CD14-positive monocyte (primary cell): Measurements from ENCODE around the gene R3HCC1L. TPM values are rescaled to one million over a fixed set of nuclear protein-coding genes. Genes with fewer than 3 reads are reported as not detected.

Experiments used
- DNase-seq, 3 donors: peaks; one replicate each; pipeline ENCODE4 v3.0.0-alpha.2; 2011 to 2022
- H2AFZ ChIP-seq: 2 replicates; pipeline ENCODE4 v1.6.0; 2012; ENCODE audit warnings: mild to moderate bottlenecking, low read depth, low read length, inconsistent platforms; ENCODE audit not compliant: insufficient read depth, poor library complexity, severe bottlenecking
- H3K27ac ChIP-seq, 2 donors: 1 replicate in 1 of 2; 2 replicates in 1 of 2; pipeline ENCODE4 v1.5.1; 2012 to 2013; ENCODE audit warnings: low read length in 2 of 2, control low read depth in 1 of 2, inconsistent platforms in 1 of 2, low read depth in 1 of 2, mild to moderate bottlenecking in 1 of 2
- H3K27me3 ChIP-seq, 2 donors: one replicate each; pipeline versions ENCODE4 v1.6.0 to v1.6.1; 2011 to 2013; ENCODE audit warnings: low read length in 2 of 2; ENCODE audit not compliant: control insufficient read depth in 2 of 2, insufficient read depth in 2 of 2
- H3K36me3 ChIP-seq, 2 donors: replicated peaks in 1 of 2; 1 replicate in 1 of 2; 2 replicates in 1 of 2; pipeline versions ENCODE4 v1.5.1 to v1.6.1; 2012 to 2013; ENCODE audit warnings: low read length in 2 of 2, control low read depth in 1 of 2, inconsistent platforms in 1 of 2, mild to moderate bottlenecking in 1 of 2; ENCODE audit not compliant: insufficient read depth in 2 of 2, control insufficient read depth in 1 of 2
- H3K4me1 ChIP-seq, 2 donors: 1 replicate in 1 of 2; 2 replicates in 1 of 2; pipeline versions ENCODE4 v1.5.1 to v1.6.1; 2012 to 2013; ENCODE audit warnings: low read length in 2 of 2, control low read depth in 1 of 2, inconsistent platforms in 1 of 2, mild to moderate bottlenecking in 1 of 2, moderate library complexity in 1 of 2; ENCODE audit not compliant: insufficient read depth in 2 of 2, control insufficient read depth in 1 of 2
- H3K4me2 ChIP-seq: replicated peaks from 2 replicates; pipeline ENCODE3; 2012; ENCODE audit warnings: low read length, moderate library complexity, mild to moderate bottlenecking; ENCODE audit not compliant: poor library complexity, severe bottlenecking; ENCODE audit errors: extremely low read depth
- H3K4me3 ChIP-seq, 3 experiments: fragments of 200-600 bp in 1 of 3; sonication (generic) in 1 of 3; replicated peaks in 1 of 3; 1 replicate in 2 of 3; 2 replicates in 1 of 3; pipeline ENCODE4 v1.5.1; 2011 to 2013; ENCODE audit warnings: low read length in 3 of 3, mild to moderate bottlenecking in 3 of 3, control low read depth in 2 of 3, low read depth in 2 of 3, inconsistent platforms in 1 of 3, moderate library complexity in 1 of 3
- H3K79me2 ChIP-seq: 2 replicates; pipeline ENCODE4 v1.6.0; 2012; ENCODE audit warnings: mild to moderate bottlenecking, control low read depth, inconsistent platforms, low read length, moderate library complexity; ENCODE audit not compliant: insufficient read depth
- H3K9ac ChIP-seq: 2 replicates; pipeline ENCODE4 v1.6.0; 2017; ENCODE audit warnings: low read length, mild to moderate bottlenecking; ENCODE audit not compliant: insufficient read depth, poor library complexity, severe bottlenecking
- H3K9me3 ChIP-seq, 2 donors: replicated peaks in 1 of 2; 1 replicate in 1 of 2; 2 replicates in 1 of 2; pipeline versions ENCODE4 v1.5.1 to v1.6.1; 2012 to 2013; ENCODE audit warnings: low read length in 2 of 2, control low read depth in 1 of 2; ENCODE audit not compliant: control insufficient read depth in 1 of 2, insufficient read depth in 1 of 2
- H4K20me1 ChIP-seq: 2 replicates; pipeline ENCODE4 v1.6.0; 2012; ENCODE audit warnings: mild to moderate bottlenecking, low read length, control low read depth, moderate library complexity; ENCODE audit not compliant: insufficient read depth
- H3K27ac Mint-ChIP-seq, 7 donors: one replicate each; pipeline ENCODE4 v1.8.0; 2020; ENCODE audit warnings: mild to moderate bottlenecking in 7 of 7, mixed read lengths in 7 of 7, moderate library complexity in 6 of 7, inconsistent platforms in 2 of 7
- H3K27me3 Mint-ChIP-seq, 3 donors: one replicate each; pipeline ENCODE4 v1.8.0; 2021 to 2022; ENCODE audit warnings: low read depth in 3 of 3, mild to moderate bottlenecking in 3 of 3, mixed read lengths in 3 of 3, moderate library complexity in 3 of 3, inconsistent platforms in 1 of 3
- H3K36me3 Mint-ChIP-seq, 2 donors: one replicate each; pipeline ENCODE4 v1.8.0; 2020; ENCODE audit warnings: mixed read lengths in 2 of 2, inconsistent platforms in 1 of 2, mild to moderate bottlenecking in 1 of 2
- H3K4me1 Mint-ChIP-seq: one replicate; pipeline ENCODE4 v1.8.0; 2020; ENCODE audit warnings: mild to moderate bottlenecking, mixed read lengths
- H3K4me3 Mint-ChIP-seq, 2 donors: one replicate each; pipeline ENCODE4 v1.8.0; 2020; ENCODE audit warnings: mild to moderate bottlenecking in 2 of 2, mixed read lengths in 2 of 2, moderate library complexity in 1 of 2
- H3K9me3 Mint-ChIP-seq, 7 donors: one replicate each; pipeline ENCODE4 v1.8.0; 2020 to 2022; ENCODE audit warnings: mixed read lengths in 7 of 7, mild to moderate bottlenecking in 6 of 7, moderate library complexity in 6 of 7, inconsistent platforms in 2 of 7
- CTCF ChIP-seq: fragments of 200-600 bp; IDR thresholded peaks from one replicate; pipeline ENCODE4 v1.8.0; 2022; ENCODE audit warnings: antibody characterized with exemption, mild to moderate bottlenecking
- WGBS: methylation state at CpG from one replicate; pipeline ENCODE4 v1.1.5; 2013; ENCODE audit warnings: missing lambda C conversion rate; ENCODE audit not compliant: insufficient coverage; 5-methylcytosine and 5-hydroxymethylcytosine counted together
- intact Hi-C, 2 donors: fragments of 100-400 bp; cut with micrococcal nuclease; formaldehyde crosslinking; loops; one replicate each; pipeline versions ENCODE4 v1.15.0 to v1.15.1; 2023
- polyA plus RNA-seq, 3 donors: library from polyadenylated mRNA; depleted of rRNA in 1 of 3; unstranded in 2 of 3; stranded (reverse) in 1 of 3; fragments of 300-500 nt in 2 of 3; fragments of >200 nt in 1 of 3; fragmentation: Illumina TruSeq in 2 of 3; gene quantifications; 1 replicate in 2 of 3; 2 replicates in 1 of 3; pipeline ENCODE4 v1.2.3, GENCODE V29; 2012 to 2021

The R3HCC1L gene
- polyA plus RNA-seq, 3 donors: 2.6 to 13.8 (median 2.7) TPM

GRCh38 chr10:98100476-98100875 lies 34.0 kb upstream of the R3HCC1L start:
- H3K36me3 ChIP-seq: no peaks in the 10 kb centered on the region
- intact Hi-C loops: no loop called here
- no peak for DNase-seq

GRCh38 chr10:98101366-98101765 lies 33.1 kb upstream of the R3HCC1L start:
- no peak overlapping the region for H3K4me3 Mint-ChIP-seq
- Histone ChIP-seq H3K4me1 (no peaks in the 10 kb centered on the region), H3K9ac (no peak overlapping the region), H3K27me3 (peaks cover 17 to 34% of the 10 kb centered on the region in 2 donors), H3K9me3 (no peaks in the 10 kb centered on the region), H3K4me3 (no peak overlapping the region), H3K4me2 (no peak overlapping the region), H2AFZ (no peak overlapping the region), H4K20me1 (no peaks in the 10 kb centered on the region), H3K27ac (no peak overlapping the region), H3K36me3 (no peaks in the 10 kb centered on the region), H3K79me2 (no peaks in the 10 kb centered on the region)
- peaks cover 0 to 3% (median 0%) of the 10 kb centered on the region in 7 donors for H3K9me3 Mint-ChIP-seq
- intact Hi-C loops: no loop called here
- H3K4me1 Mint-ChIP-seq: no peaks in the 10 kb centered on the region
- 100% methylated on average over 1 of the region's 2 CpGs for WGBS
- DNase-seq: no peak
- H3K36me3 Mint-ChIP-seq: no peaks in the 10 kb centered on the region
- peaks cover 18 to 28% (median 21%) of the 10 kb centered on the region in 3 donors for H3K27me3 Mint-ChIP-seq
- H3K27ac Mint-ChIP-seq: no peak overlapping the region
- no peak for TF ChIP-seq CTCF

More at GRCh38 chr10:98100476-98100875, 34.0 kb upstream of the R3HCC1L start:
- H4K20me1 ChIP-seq: no peaks in the 10 kb centered on the region
- no peaks in the 10 kb centered on the region for H3K4me1 ChIP-seq
- no peak overlapping the region for H3K9ac ChIP-seq
- H3K27ac Mint-ChIP-seq: no peak overlapping the region
- H3K4me3 Mint-ChIP-seq: no peak overlapping the region
- WGBS: 57% methylated on average over 2 of the region's 3 CpGs
- peaks cover 12 to 33% of the 10 kb centered on the region in 2 donors for H3K27me3 ChIP-seq
- peaks cover 0 to 3% (median 0%) of the 10 kb centered on the region in 7 donors for H3K9me3 Mint-ChIP-seq
- H3K36me3 Mint-ChIP-seq: no peaks in the 10 kb centered on the region
- H3K4me1 Mint-ChIP-seq: no peaks in the 10 kb centered on the region
- peaks cover 19 to 30% (median 29%) of the 10 kb centered on the region in 3 donors for H3K27me3 Mint-ChIP-seq
- H3K9me3 ChIP-seq: no peaks in the 10 kb centered on the region
- H3K79me2 ChIP-seq: no peaks in the 10 kb centered on the region
- no peak for TF ChIP-seq CTCF
- no peak overlapping the region for H2AFZ ChIP-seq
- no peak overlapping the region for H3K27ac ChIP-seq
- H3K4me2 ChIP-seq: no peak overlapping the region
- H3K4me3 ChIP-seq: no peak overlapping the region
